Retinal pigment epithelial cell (primary cell): ENCODE results near the gene REXO2.

Source experiments
- DNase-seq: peaks from one replicate; pipeline ENCODE4 v3.0.0-alpha.2; 2010; ENCODE audit warnings: low read depth
- H3K4me3 ChIP-seq: 2 replicates; pipeline ENCODE4 v1.5.1; 2011; ENCODE audit warnings: mild to moderate bottlenecking, low read length, control low read depth, moderate library complexity
- CTCF ChIP-seq: conservative IDR thresholded peaks from 2 replicates; pipeline ENCODE4 v1.5.1; 2011; ENCODE audit warnings: low read depth, low read length, control low read depth, inconsistent platforms

Gene REXO2

GRCh38 chr11:114482114-114482513 is 42.8 kb downstream of the REXO2 start:
- no peak for DNase-seq
- no peak for TF ChIP-seq CTCF
- H3K4me3 ChIP-seq, result no peak overlapping the region

GRCh38 chr11:114483929-114484328 is 44.7 kb downstream of the REXO2 start:
- H3K4me3 ChIP-seq, result no peak overlapping the region
- no peak for DNase-seq
- TF ChIP-seq CTCF, result no peak

- DNase-seq, result no peak
- TF ChIP-seq CTCF, result no peak
These were observed 57.6 kb downstream of the REXO2 start for GRCh38 chr11:114496915-114497314.

GRCh38 chr11:114499756-114500155 is 60.5 kb downstream of the REXO2 start:
- DNase-seq, result no peak
- H3K4me3 ChIP-seq, result no peak overlapping the region
- TF ChIP-seq CTCF, result no peak

More at GRCh38 chr11:114496915-114497314, 57.6 kb downstream of the REXO2 start:
- no peak overlapping the region for H3K4me3 ChIP-seq
